NCI-H82 treated with DMSO at 0.1 percent for 48 hours (cell line): ENCODE measurements around the gene DSTYK.
"Not testable (repeated sequence)": the region's sequence is repeated elsewhere in the genome, so short reads cannot be mapped to it uniquely, and the experiment has no call there.

Experiments
- DNase-seq: peaks from one replicate; lab custom pipeline; 2025; ENCODE audit not compliant: unreplicated experiment; lab: John Stamatoyannopoulos, UW

DSTYK gene

GRCh38 chr1:205183676-205184335 lies 27.7 kb downstream of the DSTYK start:
- no peak for DNase-seq

GRCh38 chr1:205182930-205183329 lies 28.6 kb downstream of the DSTYK start:
- no peak for DNase-seq

- DNase-seq: not testable (repeated sequence)
These were observed 31.2 kb downstream of the DSTYK start for GRCh38 chr1:205180331-205180730.

- no peak for DNase-seq
These were observed 31.7 kb downstream of the DSTYK start for GRCh38 chr1:205179842-205180241.

GRCh38 chr1:205172729-205173366 lies 38.7 kb downstream of the DSTYK start:
- no peak for DNase-seq

- no peak for DNase-seq
These were observed 40.1 kb downstream of the DSTYK start for GRCh38 chr1:205171369-205171768.

GRCh38 chr1:205170532-205171269 lies 40.8 kb downstream of the DSTYK start:
- DNase-seq: no peak

- no peak for DNase-seq
These were observed 42.3 kb downstream of the DSTYK start for GRCh38 chr1:205169248-205169647.

- DNase-seq: no peak
These were observed 43.2 kb downstream of the DSTYK start for GRCh38 chr1:205168291-205168690.

- DNase-seq: no peak
These were observed 49.2 kb downstream of the DSTYK start for GRCh38 chr1:205162301-205162700.

- DNase-seq: no peak
These were observed 50.4 kb downstream of the DSTYK start for GRCh38 chr1:205161076-205161475.

GRCh38 chr1:205158048-205158616 lies 53.4 kb downstream of the DSTYK start:
- DNase-seq: no peak

GRCh38 chr1:205155665-205156377 lies 55.7 kb downstream of the DSTYK start:
- not testable (repeated sequence) for DNase-seq

- DNase-seq: no peak
These were observed 59.0 kb downstream of the DSTYK start for GRCh38 chr1:205152505-205152904.

GRCh38 chr1:205150651-205151428 lies 60.7 kb downstream of the DSTYK start:
- DNase-seq: no peak

- DNase-seq: no peak
These were observed 64.2 kb downstream of the DSTYK start for GRCh38 chr1:205147191-205147835.

GRCh38 chr1:205144751-205145150 lies 66.8 kb downstream of the DSTYK start:
- DNase-seq: no peak

GRCh38 chr1:205144046-205144720 lies 67.3 kb downstream of the DSTYK start:
- no peak for DNase-seq

GRCh38 chr1:205142102-205142469 lies 69.4 kb downstream of the DSTYK start:
- DNase-seq: no peak
